ENCODE measurements around the gene RBM43.

GRCh38 chr2:151291224-151291623 lies 29.6 kb upstream of the RBM43 start:
- TF ChIP-seq CTCF (conservative IDR thresholded peaks at IDR 0.05; ENCODE audit: low read depth, low read length) (no peak), EZH2 (IDR thresholded peaks at IDR 0.05; ENCODE audit: borderline replicate concordance, low read depth, low read length, poor library complexity, severe bottlenecking) (no peak)

Data from A673 (cell line).